ENCODE results near the gene HHAT.

Gene HHAT

DNA sequence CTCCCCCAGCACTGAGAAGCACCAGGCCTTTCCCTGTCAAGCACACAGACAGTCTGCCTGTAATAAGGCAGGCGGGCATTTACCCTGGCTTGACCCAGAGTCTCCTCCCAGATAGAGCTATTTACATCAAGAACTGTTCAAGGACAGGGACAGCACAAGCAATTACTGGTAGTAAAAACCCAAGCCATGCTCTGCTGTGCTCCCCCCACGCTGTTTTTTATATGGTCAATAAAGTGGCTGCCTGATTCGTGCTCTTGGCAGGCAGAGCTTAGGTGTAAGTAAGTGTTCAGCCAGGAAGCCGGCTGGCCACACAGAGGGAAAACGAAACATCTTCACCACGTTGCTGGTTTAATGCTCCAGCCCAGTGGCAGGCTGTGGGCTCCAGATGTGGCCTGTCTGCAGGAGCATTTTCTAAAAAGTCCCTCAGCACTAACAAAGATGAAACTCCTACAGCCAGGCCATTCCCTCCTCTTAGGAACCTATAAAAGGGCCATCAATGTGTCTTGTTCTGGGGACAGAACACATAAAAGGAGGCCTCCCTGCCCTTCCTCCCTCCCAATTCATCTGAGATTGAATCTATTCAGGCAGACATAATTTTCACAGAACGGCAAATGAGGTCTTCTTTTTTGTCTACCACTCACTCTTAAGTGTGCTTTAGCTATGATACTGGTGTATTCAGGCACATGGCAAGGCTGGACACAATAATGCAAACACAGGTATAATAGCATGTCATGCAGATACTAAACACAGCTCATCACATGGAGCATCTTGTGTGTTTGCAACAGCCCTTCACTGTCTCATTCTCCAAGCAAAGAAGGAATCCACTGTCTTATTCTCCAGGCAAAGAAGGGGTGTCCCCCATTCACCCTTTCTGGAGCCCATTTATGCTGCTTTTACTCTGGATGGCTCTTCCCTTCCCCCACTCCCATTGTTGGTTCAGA, 378.9 kb downstream of the HHAT start:
- no peaks in the 10 kb centered on the region for H3F3A ChIP-seq (ENCODE audit: low read depth)
- H3K79me2 ChIP-seq (ENCODE audit: insufficient read depth, low read length) = no peaks in the 10 kb centered on the region
- no peaks in the 10 kb centered on the region for H3K4me1 ChIP-seq (ENCODE audit: insufficient read depth, low read length, poor library complexity, severe bottlenecking)
- no peak overlapping the region for H3K4me2 ChIP-seq (ENCODE audit: low read depth, low read length, poor library complexity, severe bottlenecking)
- H2AFZ ChIP-seq (ENCODE audit: low read length) = no peak overlapping the region
- TF ChIP-seq, protein P1, sequence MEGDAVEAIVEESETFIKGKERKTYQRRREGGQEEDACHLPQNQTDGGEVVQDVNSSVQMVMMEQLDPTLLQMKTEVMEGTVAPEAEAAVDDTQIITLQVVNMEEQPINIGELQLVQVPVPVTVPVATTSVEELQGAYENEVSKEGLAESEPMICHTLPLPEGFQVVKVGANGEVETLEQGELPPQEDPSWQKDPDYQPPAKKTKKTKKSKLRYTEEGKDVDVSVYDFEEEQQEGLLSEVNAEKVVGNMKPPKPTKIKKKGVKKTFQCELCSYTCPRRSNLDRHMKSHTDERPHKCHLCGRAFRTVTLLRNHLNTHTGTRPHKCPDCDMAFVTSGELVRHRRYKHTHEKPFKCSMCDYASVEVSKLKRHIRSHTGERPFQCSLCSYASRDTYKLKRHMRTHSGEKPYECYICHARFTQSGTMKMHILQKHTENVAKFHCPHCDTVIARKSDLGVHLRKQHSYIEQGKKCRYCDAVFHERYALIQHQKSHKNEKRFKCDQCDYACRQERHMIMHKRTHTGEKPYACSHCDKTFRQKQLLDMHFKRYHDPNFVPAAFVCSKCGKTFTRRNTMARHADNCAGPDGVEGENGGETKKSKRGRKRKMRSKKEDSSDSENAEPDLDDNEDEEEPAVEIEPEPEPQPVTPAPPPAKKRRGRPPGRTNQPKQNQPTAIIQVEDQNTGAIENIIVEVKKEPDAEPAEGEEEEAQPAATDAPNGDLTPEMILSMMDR (conservative IDR thresholded peaks at IDR 0.05; ENCODE audit: low read length) = no peak
- no peak for TF ChIP-seq EZH2phosphoT487 (IDR thresholded peaks at IDR 0.05; ENCODE audit: borderline replicate concordance)
- H3K36me3 ChIP-seq (ENCODE audit: insufficient read depth, low read length) = no peaks in the 10 kb centered on the region
- H3K4me3 ChIP-seq (ENCODE audit: low read length, poor library complexity, severe bottlenecking) = no peak overlapping the region
- H4K20me1 ChIP-seq (ENCODE audit: insufficient read depth, low read length, poor library complexity, severe bottlenecking) = no peaks in the 10 kb centered on the region
- no peak overlapping the region for H3K9ac ChIP-seq (ENCODE audit: low read depth, low read length, poor library complexity, severe bottlenecking)
- H3K27me3 ChIP-seq (ENCODE audit: insufficient read depth, low read length, poor library complexity, severe bottlenecking) = no peaks in the 10 kb centered on the region
- H3K9me3 ChIP-seq (ENCODE audit: insufficient read depth, low read depth, low read length) = no peaks in the 10 kb centered on the region
- H3K9me2 ChIP-seq (replicated peaks; ENCODE audit: low read depth, low read length) = no peaks in the 10 kb centered on the region

DNA sequence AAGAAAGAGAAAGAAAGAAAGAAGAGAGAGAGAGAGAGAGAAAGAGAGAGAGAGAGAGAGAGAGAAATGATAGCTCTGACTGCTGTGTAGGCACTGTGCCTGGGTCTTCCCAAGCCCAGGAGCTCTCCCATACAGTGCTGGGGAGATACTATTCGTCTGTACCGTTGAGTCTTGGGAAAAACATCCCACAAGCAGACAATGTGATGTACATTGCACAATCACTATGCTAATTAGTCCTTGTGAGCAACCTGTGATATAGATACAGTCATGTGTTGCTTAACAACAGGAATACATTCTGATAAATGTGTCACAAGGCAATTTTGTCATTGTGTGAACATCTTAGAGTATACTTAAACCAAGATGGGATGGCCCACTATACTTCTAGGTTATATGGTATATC, 381.0 kb downstream of the HHAT start:
- no peaks in the 10 kb centered on the region for H3K27me3 ChIP-seq (ENCODE audit: insufficient read depth, low read length, poor library complexity, severe bottlenecking)
- no peaks in the 10 kb centered on the region for H3K36me3 ChIP-seq (ENCODE audit: insufficient read depth, low read length)
- H3F3A ChIP-seq (ENCODE audit: low read depth) = no peaks in the 10 kb centered on the region

DNA sequence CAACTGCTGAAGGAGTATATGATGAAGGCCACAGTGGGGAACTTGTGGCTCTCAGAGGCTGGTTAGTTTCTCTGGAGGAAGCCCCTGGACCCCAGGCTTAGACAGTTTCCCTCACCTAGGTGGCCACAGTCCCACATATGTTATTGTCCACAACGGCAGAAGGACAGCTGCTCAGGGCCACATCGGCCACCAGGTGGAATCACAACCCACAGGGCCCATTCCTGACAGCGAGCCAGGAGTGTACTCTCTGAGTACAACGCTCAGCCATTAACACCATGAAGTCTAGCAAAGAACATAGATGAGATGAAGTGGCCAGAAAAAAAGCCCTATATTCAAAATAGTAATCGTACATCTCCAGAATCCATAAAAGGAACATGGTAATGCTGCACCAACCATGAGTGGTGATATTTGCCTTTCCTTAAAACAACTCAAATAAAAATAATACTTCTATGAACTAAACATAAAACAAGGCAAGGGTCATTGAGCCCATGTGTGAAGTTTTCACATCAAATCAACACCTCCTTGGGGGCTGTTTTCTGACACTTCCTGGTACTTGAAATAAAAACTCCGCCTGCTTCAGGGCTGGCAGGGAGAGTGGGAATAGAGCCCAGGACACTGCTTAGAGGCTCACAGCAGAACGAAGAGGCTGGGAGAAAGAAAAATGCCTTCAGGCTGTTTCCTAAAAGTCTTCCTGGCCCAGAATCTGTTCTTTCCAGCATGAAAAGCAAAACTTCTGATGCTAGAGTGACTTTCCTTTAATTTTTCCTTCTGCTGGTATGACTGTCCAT, 383.3 kb downstream of the HHAT start:
- no peaks in the 10 kb centered on the region for H3F3A ChIP-seq (ENCODE audit: low read depth)
- no peaks in the 10 kb centered on the region for H3K9me2 ChIP-seq (replicated peaks; ENCODE audit: low read depth, low read length)
- H3K4me1 ChIP-seq (ENCODE audit: insufficient read depth, low read length, poor library complexity, severe bottlenecking) = no peaks in the 10 kb centered on the region
- no peak overlapping the region for H3K9ac ChIP-seq (ENCODE audit: low read depth, low read length, poor library complexity, severe bottlenecking)
- no peak overlapping the region for H2AFZ ChIP-seq (ENCODE audit: low read length)
- no peaks in the 10 kb centered on the region for H3K79me2 ChIP-seq (ENCODE audit: insufficient read depth, low read length)
- no peaks in the 10 kb centered on the region for H4K20me1 ChIP-seq (ENCODE audit: insufficient read depth, low read length, poor library complexity, severe bottlenecking)
- no peaks in the 10 kb centered on the region for H3K9me3 ChIP-seq (ENCODE audit: insufficient read depth, low read depth, low read length)
- H3K27me3 ChIP-seq (ENCODE audit: insufficient read depth, low read length, poor library complexity, severe bottlenecking) = no peaks in the 10 kb centered on the region
- no peak overlapping the region for H3K4me2 ChIP-seq (ENCODE audit: low read depth, low read length, poor library complexity, severe bottlenecking)
- H3K36me3 ChIP-seq (ENCODE audit: insufficient read depth, low read length) = no peaks in the 10 kb centered on the region
- no peak for TF ChIP-seq EZH2phosphoT487 (IDR thresholded peaks at IDR 0.05; ENCODE audit: borderline replicate concordance)
- TF ChIP-seq, protein P1 (conservative IDR thresholded peaks at IDR 0.05; ENCODE audit: low read length) = no peak
- H3K4me3 ChIP-seq (ENCODE audit: low read length, poor library complexity, severe bottlenecking) = no peak overlapping the region

More for the DNA sequence above, 381.0 kb downstream of the HHAT start:
- no peaks in the 10 kb centered on the region for H3K79me2 ChIP-seq (ENCODE audit: insufficient read depth, low read length)
- no peaks in the 10 kb centered on the region for H3K4me1 ChIP-seq (ENCODE audit: insufficient read depth, low read length, poor library complexity, severe bottlenecking)
- no peaks in the 10 kb centered on the region for H3K9me3 ChIP-seq (ENCODE audit: insufficient read depth, low read depth, low read length)
- no peak overlapping the region for H3K9ac ChIP-seq (ENCODE audit: low read depth, low read length, poor library complexity, severe bottlenecking)
- no peak overlapping the region for H3K4me3 ChIP-seq (ENCODE audit: low read length, poor library complexity, severe bottlenecking)
- TF ChIP-seq, protein P1 (conservative IDR thresholded peaks at IDR 0.05; ENCODE audit: low read length) = no peak
- TF ChIP-seq EZH2phosphoT487 (IDR thresholded peaks at IDR 0.05; ENCODE audit: borderline replicate concordance) = no peak
- H2AFZ ChIP-seq (ENCODE audit: low read length) = no peak overlapping the region
- H3K9me2 ChIP-seq (replicated peaks; ENCODE audit: low read depth, low read length) = no peaks in the 10 kb centered on the region
- H3K4me2 ChIP-seq (ENCODE audit: low read depth, low read length, poor library complexity, severe bottlenecking) = no peak overlapping the region
- H4K20me1 ChIP-seq (ENCODE audit: insufficient read depth, low read length, poor library complexity, severe bottlenecking) = no peaks in the 10 kb centered on the region

All from Loucy (cell line).